Measurements from ENCODE around the gene TP63.

- no peak for TF ChIP-seq MAX (IDR thresholded peaks at IDR 0.05; ENCODE audit: low read depth, low read length)
- no peak for TF ChIP-seq CTCF (IDR thresholded peaks at IDR 0.05; ENCODE audit: low read depth, low read length)
- TF ChIP-seq POLR2A (IDR thresholded peaks at IDR 0.05; ENCODE audit: extremely low read depth, insufficient read length), result no peak
- TF ChIP-seq MYC (IDR thresholded peaks at IDR 0.05; ENCODE audit: low read depth, low read length), result no peak
Measured at GRCh38 chr3:189842681-189843602, 211.8 kb downstream of the TP63 start.
